WTC11 (cell line): ENCODE results near the gene TAF8. TPM values are rescaled to one million over a fixed set of nuclear protein-coding genes. Genes with fewer than 3 reads are reported as not detected.

ENCODE experiments used
- ATAC-seq: fragments of 200-7000 bp; cut with Tn5 transposase; 2 replicates; pipeline ENCODE4 v1.10.0; 2021; ENCODE audit warnings: mild to moderate bottlenecking, moderate library complexity
- CTCF ChIA-PET: fragments of 300-600 bp; sonication (Branson Sonifier 250); formaldehyde crosslinking; loops from one replicate; lab custom pipeline; 2021; ENCODE audit warnings: antibody characterized with exemption; lab: Charles Lee
- POLR2A ChIA-PET: fragments of 350-600 bp; sonication (Branson Sonifier 250); formaldehyde crosslinking; loops from one replicate; lab custom pipeline; 2021; ENCODE audit warnings: antibody characterized with exemption; lab: Charles Lee
- DNase-seq: peaks from one replicate; pipeline ENCODE4 v3.0.0; 2021; ENCODE audit warnings: low spot score
- H3K27ac Mint-ChIP-seq: 2 replicates; pipeline ENCODE4 v1.8.0; 2021; ENCODE audit warnings: mixed read lengths
- H3K27me3 Mint-ChIP-seq: 2 replicates; pipeline ENCODE4 v1.8.0; 2021; ENCODE audit warnings: low read depth, mild to moderate bottlenecking, moderate library complexity, mixed read lengths
- H3K36me3 Mint-ChIP-seq: 2 replicates; pipeline ENCODE4 v1.8.0; 2021; ENCODE audit warnings: mixed read lengths
- H3K4me1 Mint-ChIP-seq: 2 replicates; pipeline ENCODE4 v1.8.0; 2022; ENCODE audit warnings: mixed read lengths
- H3K4me3 Mint-ChIP-seq: 2 replicates; pipeline ENCODE4 v1.8.0; 2021; ENCODE audit warnings: mild to moderate bottlenecking, moderate library complexity, mixed read lengths
- H3K9me3 Mint-ChIP-seq: 2 replicates; pipeline ENCODE4 v1.8.0; 2021; ENCODE audit warnings: mixed read lengths
- CTCF ChIP-seq: fragments of 200-600 bp; IDR thresholded peaks from 2 replicates; pipeline ENCODE4 v1.8.0; 2022; ENCODE audit warnings: antibody characterized with exemption
- ELF4 ChIP-seq: sonication (generic); formaldehyde crosslinking; IDR thresholded peaks from 2 replicates; pipeline ENCODE4 v1.8.1; 2022; ENCODE audit warnings: low read depth, mild to moderate bottlenecking, moderate library complexity, missing genetic modification reagents
- EMX1 ChIP-seq: fragments of 250-450 bp; sonication (Bioruptor Pico); IDR thresholded peaks from 2 replicates; pipeline ENCODE4 v1.8.0; 2021; ENCODE audit warnings: mild to moderate bottlenecking
- GABPB1 ChIP-seq: sonication (generic); formaldehyde crosslinking; IDR thresholded peaks from 2 replicates; pipeline ENCODE4 v1.8.1; 2023; ENCODE audit warnings: mild to moderate bottlenecking, missing genetic modification reagents
- KAT7 ChIP-seq: sonication (generic); formaldehyde crosslinking; IDR thresholded peaks from 2 replicates; pipeline ENCODE4 v1.8.1; 2023; ENCODE audit warnings: missing genetic modification reagents, mild to moderate bottlenecking, borderline replicate concordance
- OVOL2 ChIP-seq: fragments of 250-450 bp; sonication (Bioruptor Pico); IDR thresholded peaks from 2 replicates; pipeline ENCODE4 v1.9.0; 2021; ENCODE audit warnings: mild to moderate bottlenecking, borderline replicate concordance
- SOX15 ChIP-seq: fragments of 250-450 bp; sonication (Bioruptor Pico); IDR thresholded peaks from 2 replicates; pipeline ENCODE4 v1.9.0; 2021; ENCODE audit warnings: mild to moderate bottlenecking
- STAT6 ChIP-seq: sonication (generic); formaldehyde crosslinking; conservative IDR thresholded peaks from 2 replicates; pipeline ENCODE4 v1.8.1; 2023; ENCODE audit warnings: mild to moderate bottlenecking, low read depth, missing genetic modification reagents, moderate library complexity
- ZNF232 ChIP-seq: sonication (generic); formaldehyde crosslinking; IDR thresholded peaks from 2 replicates; pipeline ENCODE4 v1.8.0; 2022; ENCODE audit warnings: mild to moderate bottlenecking, missing genetic modification reagents
- ZNF317 ChIP-seq: sonication (generic); formaldehyde crosslinking; IDR thresholded peaks from 2 replicates; pipeline ENCODE4 v1.8.1; 2023; ENCODE audit warnings: low read depth, mild to moderate bottlenecking, moderate library complexity, missing genetic modification reagents, borderline replicate concordance
- ZNF416 ChIP-seq: fragments of 250-450 bp; sonication (Bioruptor Pico); IDR thresholded peaks from 2 replicates; pipeline ENCODE4 v1.9.0; 2021; ENCODE audit warnings: mild to moderate bottlenecking, inconsistent platforms
- total RNA-seq: library from RNA; stranded (reverse); gene quantifications from 3 replicates; pipeline ENCODE4 v1.2.3, GENCODE V29; 2021
- TF ChIP-seq, protein P1 (sequence below): sonication (generic); formaldehyde crosslinking; IDR thresholded peaks from 2 replicates; pipeline ENCODE4 v1.8.1; 2023; ENCODE audit warnings: mild to moderate bottlenecking, moderate library complexity, missing genetic modification reagents
- TF ChIP-seq, protein P2 (sequence below): fragments of 250-450 bp; sonication (Bioruptor Pico); conservative IDR thresholded peaks from 2 replicates; pipeline ENCODE4 v1.9.0; 2021; ENCODE audit warnings: mild to moderate bottlenecking
- TF ChIP-seq, protein P3 (sequence below): sonication (generic); formaldehyde crosslinking; IDR thresholded peaks from 2 replicates; pipeline ENCODE4 v1.8.0; 2023; ENCODE audit warnings: mild to moderate bottlenecking, missing genetic modification reagents

TAF8 gene
- total RNA-seq, 1 experiment from 2014 or later: 31.0 TPM

GRCh38 chr6:42086046-42087035, 36.0 kb downstream of the TAF8 start:
- DNase-seq (peak; percentile 38), ATAC-seq (peak; percentile 63)
- H3K27ac Mint-ChIP-seq: no peak overlapping the region
- H3K4me1 Mint-ChIP-seq: peaks cover 14% of the 10 kb centered on the region
- no peak overlapping the region for H3K4me3 Mint-ChIP-seq
- H3K36me3 Mint-ChIP-seq: no peaks in the 10 kb centered on the region
- no peaks in the 10 kb centered on the region for H3K9me3 Mint-ChIP-seq
- POLR2A ChIA-PET: interaction anchor here (0.6 kb wide), 1 partner anchor 57 kb away, joined by 3 read pairs; the partner anchor contains the start of gene C6orf132
- CTCF ChIA-PET: interaction anchor here (0.7 to 12.3 kb wide), 12 partner anchors 7 to 128 kb away, joined by 3 to 127 read pairs (median 5); no protein-coding TSS in a partner anchor
- TF ChIP-seq, protein P1, sequence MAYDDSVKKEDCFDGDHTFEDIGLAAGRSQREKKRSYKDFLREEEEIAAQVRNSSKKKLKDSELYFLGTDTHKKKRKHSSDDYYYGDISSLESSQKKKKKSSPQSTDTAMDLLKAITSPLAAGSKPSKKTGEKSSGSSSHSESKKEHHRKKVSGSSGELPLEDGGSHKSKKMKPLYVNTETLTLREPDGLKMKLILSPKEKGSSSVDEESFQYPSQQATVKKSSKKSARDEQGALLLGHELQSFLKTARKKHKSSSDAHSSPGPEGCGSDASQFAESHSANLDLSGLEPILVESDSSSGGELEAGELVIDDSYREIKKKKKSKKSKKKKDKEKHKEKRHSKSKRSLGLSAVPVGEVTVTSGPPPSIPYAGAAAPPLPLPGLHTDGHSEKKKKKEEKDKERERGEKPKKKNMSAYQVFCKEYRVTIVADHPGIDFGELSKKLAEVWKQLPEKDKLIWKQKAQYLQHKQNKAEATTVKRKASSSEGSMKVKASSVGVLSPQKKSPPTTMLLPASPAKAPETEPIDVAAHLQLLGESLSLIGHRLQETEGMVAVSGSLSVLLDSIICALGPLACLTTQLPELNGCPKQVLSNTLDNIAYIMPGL (CRISPR knock-in tag): no peak
- TF ChIP-seq STAT6: no peak
- 0 out of 2 replicates have a peak, but pooled peaks have one; percentile 17 for TF ChIP-seq CTCF
- TF ChIP-seq, protein P2, sequence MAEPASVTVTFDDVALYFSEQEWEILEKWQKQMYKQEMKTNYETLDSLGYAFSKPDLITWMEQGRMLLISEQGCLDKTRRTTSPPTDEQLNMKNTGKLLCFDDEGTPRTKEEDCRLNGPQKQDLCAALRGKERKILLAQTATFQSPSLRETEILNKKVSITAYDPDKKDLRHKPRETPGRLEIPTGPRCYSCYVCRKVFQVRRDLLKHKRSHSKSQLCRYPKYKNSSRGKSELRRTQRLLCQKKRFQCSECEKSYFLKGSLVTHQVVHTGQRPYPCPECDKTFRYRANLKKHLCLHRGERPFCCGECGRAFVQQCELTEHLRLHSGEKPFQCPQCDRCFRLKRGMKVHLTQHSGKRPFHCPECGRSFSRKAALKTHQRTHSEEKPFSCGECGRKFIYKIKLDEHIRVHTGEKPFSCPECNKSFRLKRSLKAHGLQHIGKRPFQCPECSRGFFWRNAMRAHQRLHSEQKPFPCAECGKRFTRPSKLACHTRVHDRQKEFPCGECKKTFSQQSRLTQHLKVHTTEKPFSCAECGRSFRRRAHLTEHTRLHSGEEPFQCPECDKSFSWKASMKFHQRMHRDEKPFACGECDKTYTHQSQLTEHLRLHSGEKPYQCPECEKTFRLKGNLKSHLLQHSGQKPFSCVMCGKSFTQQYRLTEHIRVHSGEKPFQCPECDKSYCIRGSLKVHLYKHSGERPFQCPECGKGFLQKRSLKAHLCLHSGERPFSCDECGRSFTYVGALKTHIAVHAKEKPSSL: no peak
- TF ChIP-seq, protein P3, sequence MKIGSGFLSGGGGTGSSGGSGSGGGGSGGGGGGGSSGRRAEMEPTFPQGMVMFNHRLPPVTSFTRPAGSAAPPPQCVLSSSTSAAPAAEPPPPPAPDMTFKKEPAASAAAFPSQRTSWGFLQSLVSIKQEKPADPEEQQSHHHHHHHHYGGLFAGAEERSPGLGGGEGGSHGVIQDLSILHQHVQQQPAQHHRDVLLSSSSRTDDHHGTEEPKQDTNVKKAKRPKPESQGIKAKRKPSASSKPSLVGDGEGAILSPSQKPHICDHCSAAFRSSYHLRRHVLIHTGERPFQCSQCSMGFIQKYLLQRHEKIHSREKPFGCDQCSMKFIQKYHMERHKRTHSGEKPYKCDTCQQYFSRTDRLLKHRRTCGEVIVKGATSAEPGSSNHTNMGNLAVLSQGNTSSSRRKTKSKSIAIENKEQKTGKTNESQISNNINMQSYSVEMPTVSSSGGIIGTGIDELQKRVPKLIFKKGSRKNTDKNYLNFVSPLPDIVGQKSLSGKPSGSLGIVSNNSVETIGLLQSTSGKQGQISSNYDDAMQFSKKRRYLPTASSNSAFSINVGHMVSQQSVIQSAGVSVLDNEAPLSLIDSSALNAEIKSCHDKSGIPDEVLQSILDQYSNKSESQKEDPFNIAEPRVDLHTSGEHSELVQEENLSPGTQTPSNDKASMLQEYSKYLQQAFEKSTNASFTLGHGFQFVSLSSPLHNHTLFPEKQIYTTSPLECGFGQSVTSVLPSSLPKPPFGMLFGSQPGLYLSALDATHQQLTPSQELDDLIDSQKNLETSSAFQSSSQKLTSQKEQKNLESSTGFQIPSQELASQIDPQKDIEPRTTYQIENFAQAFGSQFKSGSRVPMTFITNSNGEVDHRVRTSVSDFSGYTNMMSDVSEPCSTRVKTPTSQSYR (CRISPR knock-in tag): no peak
- TF ChIP-seq ZNF416 (CRISPR knock-in tag): no peak
- H3K27me3 Mint-ChIP-seq: peaks cover 42% of the 10 kb centered on the region

- CTCF ChIA-PET: interaction anchor here (0.6 to 12.3 kb wide), 5 partner anchors 8 to 1003 kb away, joined by 4 to 127 read pairs (median 6); partner anchors contain the start of genes FRS3 and MRPS10
- H3K4me1 Mint-ChIP-seq: peaks cover 14% of the 10 kb centered on the region
- no peaks in the 10 kb centered on the region for H3K36me3 Mint-ChIP-seq
- TF ChIP-seq GABPB1 (CRISPR knock-in tag) (no peak), OVOL2 (CRISPR knock-in tag) (no peak), SOX15 (CRISPR knock-in tag) (no peak), EMX1 (CRISPR knock-in tag) (no peak), KAT7 (CRISPR knock-in tag) (no peak), ELF4 (CRISPR knock-in tag) (no peak), ZNF232 (CRISPR knock-in tag) (no peak), ZNF317 (CRISPR knock-in tag) (no peak)
- no peak overlapping the region for H3K27ac Mint-ChIP-seq
- H3K4me3 Mint-ChIP-seq: no peak overlapping the region
- peaks cover 60% of the 10 kb centered on the region for H3K27me3 Mint-ChIP-seq
- POLR2A ChIA-PET: no interaction called here
- ATAC-seq: no peak; the same call in 1 of the 2 replicates
- no peak for DNase-seq
- no peaks in the 10 kb centered on the region for H3K9me3 Mint-ChIP-seq
Observed at GRCh38 chr6:42088101-42088591, 37.8 kb downstream of the TAF8 start.
